T follicular helper cell (primary cell): Measurements from ENCODE around the gene DSG4.
"Not testable (repeated sequence)": the region's sequence is repeated elsewhere in the genome, so short reads cannot be mapped to it uniquely, and the experiment has no call there.

Experiments
- DNase-seq: peaks from one replicate; pipeline ENCODE4 v3.0.0-alpha.2; 2020; ENCODE audit warnings: low read depth
- total RNA-seq, 2 experiments: gene quantifications; one replicate each; lab custom pipeline; 2026; lab: John Stamatoyannopoulos, UW

The DSG4 gene, protein sequence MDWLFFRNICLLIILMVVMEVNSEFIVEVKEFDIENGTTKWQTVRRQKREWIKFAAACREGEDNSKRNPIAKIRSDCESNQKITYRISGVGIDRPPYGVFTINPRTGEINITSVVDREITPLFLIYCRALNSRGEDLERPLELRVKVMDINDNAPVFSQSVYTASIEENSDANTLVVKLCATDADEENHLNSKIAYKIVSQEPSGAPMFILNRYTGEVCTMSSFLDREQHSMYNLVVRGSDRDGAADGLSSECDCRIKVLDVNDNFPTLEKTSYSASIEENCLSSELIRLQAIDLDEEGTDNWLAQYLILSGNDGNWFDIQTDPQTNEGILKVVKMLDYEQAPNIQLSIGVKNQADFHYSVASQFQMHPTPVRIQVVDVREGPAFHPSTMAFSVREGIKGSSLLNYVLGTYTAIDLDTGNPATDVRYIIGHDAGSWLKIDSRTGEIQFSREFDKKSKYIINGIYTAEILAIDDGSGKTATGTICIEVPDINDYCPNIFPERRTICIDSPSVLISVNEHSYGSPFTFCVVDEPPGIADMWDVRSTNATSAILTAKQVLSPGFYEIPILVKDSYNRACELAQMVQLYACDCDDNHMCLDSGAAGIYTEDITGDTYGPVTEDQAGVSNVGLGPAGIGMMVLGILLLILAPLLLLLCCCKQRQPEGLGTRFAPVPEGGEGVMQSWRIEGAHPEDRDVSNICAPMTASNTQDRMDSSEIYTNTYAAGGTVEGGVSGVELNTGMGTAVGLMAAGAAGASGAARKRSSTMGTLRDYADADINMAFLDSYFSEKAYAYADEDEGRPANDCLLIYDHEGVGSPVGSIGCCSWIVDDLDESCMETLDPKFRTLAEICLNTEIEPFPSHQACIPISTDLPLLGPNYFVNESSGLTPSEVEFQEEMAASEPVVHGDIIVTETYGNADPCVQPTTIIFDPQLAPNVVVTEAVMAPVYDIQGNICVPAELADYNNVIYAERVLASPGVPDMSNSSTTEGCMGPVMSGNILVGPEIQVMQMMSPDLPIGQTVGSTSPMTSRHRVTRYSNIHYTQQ
- 0 reads per million in 2 experiments for total RNA-seq

GRCh38 chr18:31376477-31376876, at the start of gene DSG4:
TSS of gene DSG4 (plus strand) at chr18:31376777. CDS start at chr18:31376912, 135 bp downstream.
- DNase-seq: no peak

GRCh38 chr18:31329787-31330438, 46.7 kb upstream of the DSG4 start:
- DNase-seq: no peak

- DNase-seq: no peak
Observed at GRCh38 chr18:31343454-31343853, 33.1 kb upstream of the DSG4 start.

DNA sequence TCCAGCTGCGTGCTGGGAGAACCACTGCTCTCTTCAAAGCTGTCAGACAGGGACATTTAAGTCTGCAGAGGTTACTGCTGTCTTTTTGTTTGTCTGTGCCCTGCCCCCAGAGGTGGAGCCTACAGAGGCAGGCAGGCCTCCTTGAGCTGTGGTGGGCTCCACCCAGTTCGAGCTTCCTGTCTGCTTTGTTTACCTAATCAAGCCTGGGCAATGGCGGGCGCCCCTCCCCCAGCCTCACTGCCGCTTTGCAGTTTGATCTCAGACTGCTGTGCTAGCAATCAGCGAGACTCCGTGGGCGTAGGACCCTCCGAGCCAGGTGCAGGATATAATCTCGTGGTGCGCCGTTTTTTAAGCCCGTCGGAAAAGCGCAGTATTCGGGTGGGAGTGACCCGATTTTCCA, 23.2 kb upstream of the DSG4 start:
- DNase-seq: not testable (repeated sequence)

- DNase-seq: no peak
Observed at GRCh38 chr18:31354990-31355389, 21.6 kb upstream of the DSG4 start.

- DNase-seq: no peak
Observed at GRCh38 chr18:31356025-31356424, 20.6 kb upstream of the DSG4 start.

- DNase-seq: no peak
Observed at GRCh38 chr18:31364190-31364589, 12.4 kb upstream of the DSG4 start.

DNA sequence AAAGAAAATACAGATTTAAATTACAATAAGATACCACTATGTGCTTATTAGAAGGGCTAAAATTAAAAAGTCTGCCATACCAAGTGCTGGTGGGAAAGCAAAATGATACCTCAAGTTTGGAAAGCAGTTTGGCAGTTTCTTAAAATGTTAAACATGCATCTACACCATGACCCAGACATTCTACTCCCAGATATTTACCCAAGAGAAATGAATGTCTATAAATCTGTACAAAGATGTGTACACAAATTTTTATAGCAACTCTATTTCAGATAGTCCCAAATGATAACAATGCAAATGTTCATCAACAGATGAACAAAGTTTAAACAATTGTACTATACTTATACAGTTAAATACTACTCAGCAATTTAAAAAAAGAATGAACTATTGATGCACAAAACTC, 7.1 kb upstream of the DSG4 start:
- no peak for DNase-seq

DNA sequence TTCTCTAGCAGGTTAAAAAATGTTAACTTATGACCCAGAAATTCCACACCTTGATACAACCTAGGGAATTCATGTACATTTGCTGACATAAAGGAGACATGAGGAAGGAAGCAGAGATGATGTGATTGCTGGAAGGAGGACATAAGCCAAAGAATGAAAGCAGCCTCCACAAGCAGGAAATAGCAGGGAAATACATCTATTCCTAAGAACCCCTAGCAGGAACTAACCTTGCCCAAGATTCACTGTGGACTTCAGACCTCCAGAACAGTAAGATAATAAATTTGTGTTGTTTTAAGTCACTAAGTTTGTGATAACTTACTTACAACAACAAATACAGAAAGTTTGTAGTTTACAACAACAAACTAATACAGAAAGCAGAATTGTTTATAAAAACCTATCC, 4.6 kb upstream of the DSG4 start:
- DNase-seq: no peak

DNA sequence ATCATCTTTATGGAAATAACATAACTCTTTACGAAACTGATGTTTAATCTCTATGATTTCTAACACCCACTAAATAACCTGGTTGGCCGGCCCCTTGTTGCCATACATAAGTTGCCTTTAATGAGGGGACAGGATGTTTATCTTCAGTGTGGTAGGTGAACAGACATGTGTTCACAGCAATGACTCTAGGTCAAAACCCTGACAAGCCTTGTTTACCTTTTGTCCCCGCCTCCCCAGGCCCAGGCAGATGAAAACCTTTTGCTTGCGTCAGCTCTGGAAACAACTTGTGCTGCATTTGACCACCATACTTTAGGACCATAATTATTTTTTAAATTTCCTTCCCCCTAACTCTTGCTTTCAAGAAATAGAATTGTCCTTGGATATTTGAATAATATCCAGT, 2.9 kb upstream of the DSG4 start:
- DNase-seq: no peak

DNA sequence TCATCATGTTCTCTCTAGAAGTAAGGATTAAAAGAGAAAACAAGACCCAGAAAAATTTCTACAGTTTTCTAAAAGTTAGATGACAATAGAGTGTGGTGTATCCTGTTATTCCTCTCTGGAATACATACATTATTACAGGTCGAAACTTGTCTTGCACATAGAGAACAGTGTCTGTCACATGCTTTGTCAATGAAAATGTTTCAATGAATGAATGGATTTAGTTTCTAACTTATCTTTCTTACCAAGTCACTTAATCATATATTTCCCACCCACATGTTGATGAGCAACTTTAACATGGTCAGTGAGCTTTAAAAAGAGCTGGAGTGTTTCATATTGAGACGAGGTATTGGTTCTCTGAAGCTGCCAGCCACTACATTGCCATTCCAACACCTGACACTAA, 4.3 kb downstream of the DSG4 start:
- DNase-seq: no peak

DNA sequence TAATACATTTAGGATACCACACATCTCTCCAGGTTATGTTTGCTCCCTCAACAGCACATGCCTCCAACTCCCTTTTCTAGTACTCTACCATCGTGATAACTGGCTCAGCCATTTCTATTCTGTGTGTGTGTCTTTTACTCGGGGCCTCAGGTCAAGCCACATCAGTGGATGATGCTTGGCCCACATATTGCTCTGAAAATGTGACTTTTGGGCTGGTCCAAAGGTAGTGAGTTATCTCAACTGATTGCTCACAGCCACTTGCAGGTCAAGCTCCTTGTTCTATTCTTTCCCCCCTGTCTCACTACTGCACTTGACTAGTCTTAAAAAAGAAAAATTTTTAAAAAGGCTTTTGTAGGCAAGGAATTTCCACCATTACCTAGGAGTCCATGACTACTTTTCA, 5.5 kb downstream of the DSG4 start:
- no peak for DNase-seq

DNA sequence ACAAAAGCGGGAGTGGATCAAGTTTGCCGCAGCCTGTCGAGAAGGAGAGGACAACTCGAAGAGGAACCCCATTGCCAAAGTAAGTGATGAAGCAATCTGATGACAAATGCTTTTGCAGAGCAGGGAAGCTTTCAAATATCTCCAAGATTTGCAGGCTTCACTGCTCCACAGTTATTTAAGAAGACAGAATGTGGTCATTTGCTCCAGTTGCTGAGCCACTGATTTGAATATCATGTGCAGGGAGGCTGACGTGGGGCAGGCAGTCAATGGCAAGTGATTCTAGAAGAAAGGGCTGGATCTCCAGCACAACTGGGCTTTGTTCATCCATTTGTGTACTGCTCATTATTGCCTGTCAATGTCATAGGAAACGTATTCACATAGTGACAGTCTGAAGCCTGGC, 10.2 kb downstream of the DSG4 start:
- DNase-seq: no peak

DNA sequence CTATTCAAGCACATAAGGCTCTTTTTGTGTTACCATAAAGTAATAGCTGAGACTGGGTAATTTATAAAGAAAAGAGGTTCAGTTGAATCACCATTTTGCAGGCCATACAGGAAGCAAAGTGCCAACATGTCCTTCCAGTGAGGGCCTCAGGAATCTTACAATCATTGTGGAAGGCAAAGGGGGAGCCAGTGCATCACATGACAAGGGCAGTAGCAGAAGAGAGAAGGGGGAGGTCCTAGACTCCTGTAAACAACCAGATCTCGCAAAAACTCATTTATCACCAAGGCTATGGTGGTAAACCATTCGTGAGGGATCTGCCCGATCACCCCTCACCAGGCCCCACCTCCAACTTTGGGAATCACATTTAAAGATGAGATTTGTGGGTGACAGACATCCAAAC, 16.7 kb downstream of the DSG4 start:
- no peak for DNase-seq

DNA sequence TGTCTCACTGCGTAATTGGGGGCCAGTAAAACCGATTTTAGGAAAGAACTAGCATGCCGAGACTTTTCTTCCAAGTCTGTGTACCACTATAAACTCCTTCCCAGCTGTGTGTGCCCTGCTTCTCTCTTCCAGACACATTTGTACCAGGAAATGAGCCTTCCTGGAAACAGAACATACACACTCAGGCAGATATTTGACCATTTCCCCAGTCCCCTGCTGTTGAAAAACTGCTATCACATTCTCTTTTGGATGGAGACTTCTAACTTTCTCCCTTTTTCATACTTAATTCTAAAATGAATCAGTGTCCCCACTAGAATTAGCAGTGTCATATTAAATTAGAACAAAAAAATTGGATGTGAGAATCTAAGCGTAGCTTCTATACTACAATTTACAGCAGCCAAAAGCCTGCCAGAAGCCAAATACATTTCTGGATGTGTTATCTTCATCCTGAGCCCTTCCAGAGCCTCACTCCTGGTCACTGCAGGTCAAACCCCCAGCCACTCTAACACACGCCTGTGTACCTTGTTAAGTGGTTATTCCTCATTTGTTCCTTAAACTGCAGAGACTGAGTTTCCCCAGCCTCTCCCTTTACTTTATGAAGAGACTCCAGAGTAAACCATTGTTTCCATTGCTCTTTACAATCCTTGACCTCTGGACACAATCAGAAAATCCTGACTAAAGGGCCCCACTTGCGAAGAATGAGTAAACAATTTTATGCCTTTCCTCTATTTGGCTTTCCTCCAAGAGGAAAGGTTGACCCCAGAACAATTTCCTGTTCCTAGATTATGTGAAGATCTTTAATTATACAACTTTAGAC, 20.4 kb downstream of the DSG4 start:
- DNase-seq: no peak

- DNase-seq: no peak
Observed at GRCh38 chr18:31398191-31398590, 21.6 kb downstream of the DSG4 start.

GRCh38 chr18:31399306-31400032, 22.9 kb downstream of the DSG4 start:
- DNase-seq: no peak

GRCh38 chr18:31401156-31402025, 24.8 kb downstream of the DSG4 start:
- no peak for DNase-seq

GRCh38 chr18:31402026-31402373, 25.4 kb downstream of the DSG4 start:
- DNase-seq: no peak

DNA sequence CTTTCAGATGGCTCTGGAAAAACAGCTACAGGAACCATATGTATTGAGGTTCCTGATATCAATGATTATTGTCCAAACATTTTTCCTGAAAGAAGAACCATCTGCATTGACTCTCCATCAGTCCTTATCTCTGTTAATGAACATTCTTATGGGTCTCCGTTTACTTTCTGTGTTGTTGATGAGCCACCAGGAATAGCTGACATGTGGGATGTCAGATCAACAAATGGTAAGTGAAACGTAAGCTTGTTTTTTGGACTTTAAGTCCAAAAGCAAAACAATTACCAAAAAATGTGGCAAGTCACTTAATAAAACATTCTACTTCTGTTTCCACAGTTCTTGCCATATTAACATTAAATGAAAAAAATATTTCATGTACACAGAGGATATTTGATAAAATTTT, 26.8 kb downstream of the DSG4 start:
- DNase-seq: no peak
